ENCODE measurements around the gene MTMR12.

DNA sequence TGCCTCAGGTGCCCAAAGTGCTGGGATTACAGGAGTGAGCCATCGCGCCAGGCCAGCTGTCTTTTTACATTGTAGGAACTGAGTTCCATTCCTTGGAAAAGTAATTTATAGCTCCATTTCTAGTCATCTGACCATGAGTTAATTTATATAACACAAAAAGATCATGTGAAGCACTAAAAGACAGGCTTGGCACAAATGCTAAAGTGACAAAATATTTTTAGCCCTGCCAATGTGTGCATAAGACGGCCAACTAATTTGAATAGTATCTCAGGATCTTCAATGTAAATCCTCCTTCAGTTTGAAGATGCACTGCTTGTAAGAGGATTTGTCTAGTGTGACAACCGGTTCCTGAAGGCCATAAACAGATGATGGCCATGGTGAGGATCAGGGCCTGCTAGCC lies 49.1 kb downstream of the MTMR12 start:
- no peak for TF ChIP-seq POLR2A (IDR thresholded peaks at IDR 0.05; ENCODE audit: low read length)
- no peak for TF ChIP-seq GATA1 (IDR thresholded peaks at IDR 0.05; ENCODE audit: low read depth, low read length)
